IPS DF 6.9 (cell line): ENCODE data around the gene CDK4.

ENCODE experiments used
- DNase-seq: peaks from one replicate; pipeline ENCODE4 v3.0.0-alpha.2; 2013; ENCODE audit warnings: low read depth, low spot score
- H3K27ac ChIP-seq: one replicate; pipeline ENCODE4 v1.5.1; 2013; ENCODE audit warnings: low read length, control low read depth
- H3K27me3 ChIP-seq: 2 replicates; pipeline ENCODE4 v1.6.1; 2013; ENCODE audit warnings: mild to moderate bottlenecking, low read length; ENCODE audit not compliant: control insufficient read depth, insufficient read depth
- H3K36me3 ChIP-seq: 2 replicates; pipeline ENCODE4 v1.6.1; 2013; ENCODE audit warnings: low read length; ENCODE audit not compliant: control insufficient read depth, insufficient read depth
- H3K4me1 ChIP-seq: 2 replicates; pipeline ENCODE4 v1.6.1; 2013; ENCODE audit warnings: low read length; ENCODE audit not compliant: control insufficient read depth, insufficient read depth
- H3K4me3 ChIP-seq: 2 replicates; pipeline ENCODE4 v1.5.1; 2013; ENCODE audit warnings: mild to moderate bottlenecking, low read length
- H3K9me3 ChIP-seq: 2 replicates; pipeline ENCODE4 v1.6.1; 2013; ENCODE audit warnings: low read length, inconsistent platforms; ENCODE audit not compliant: control insufficient read depth, insufficient read depth
- WGBS: extraction: QIAGEN DNeasy Blood & Tissue Kit; methylation state at CpG from one replicate; pipeline ENCODE4 v1.1.7; 2013; ENCODE audit warnings: mixed read lengths, missing lambda C conversion rate; ENCODE audit not compliant: insufficient read length, insufficient coverage; 5-methylcytosine and 5-hydroxymethylcytosine counted together

The CDK4 gene

DNA sequence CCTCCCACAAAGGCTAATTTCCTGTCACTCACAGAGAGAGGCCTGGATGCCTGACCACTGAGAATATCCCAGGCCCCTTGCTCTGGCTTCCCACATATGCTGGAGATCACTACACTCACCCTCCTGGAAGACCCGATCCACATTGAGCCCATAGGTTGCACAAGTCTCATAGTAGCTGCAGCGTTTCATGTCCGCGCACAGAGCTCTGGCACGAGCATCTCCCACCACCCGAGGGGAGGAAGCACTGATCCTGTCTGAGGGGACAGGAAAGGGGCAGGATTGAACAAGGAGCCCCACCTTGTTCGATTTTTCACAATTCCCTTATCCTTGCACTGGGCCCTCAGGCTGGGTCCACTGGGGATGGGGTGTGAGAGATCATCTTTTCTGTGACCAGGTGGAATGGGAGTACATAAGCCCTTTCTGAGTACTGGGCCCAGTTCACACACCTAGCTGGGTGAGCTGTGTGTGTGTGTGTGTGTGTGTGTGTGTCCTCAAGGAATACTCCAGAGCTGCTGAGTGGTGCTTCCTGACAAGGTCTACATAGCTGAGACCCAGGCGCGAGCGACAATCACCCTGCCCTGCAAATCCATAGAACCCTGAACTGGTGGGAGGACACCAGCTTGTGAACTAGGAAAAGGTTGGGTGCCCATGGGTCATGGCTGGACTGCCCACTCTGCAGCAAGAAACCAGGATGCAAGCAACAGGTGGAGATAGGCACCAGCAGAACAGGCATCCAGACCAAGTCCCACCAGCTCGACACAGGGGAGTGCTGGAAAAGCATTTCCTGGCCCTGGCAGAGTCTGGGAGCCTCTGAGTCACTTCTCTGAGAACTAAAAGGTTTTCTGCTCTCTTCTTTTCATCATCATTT, 19.1 kb downstream of the CDK4 start:
- no peaks in the 10 kb centered on the region for H3K36me3 ChIP-seq
- no peak for DNase-seq
- no peaks in the 10 kb centered on the region for H3K9me3 ChIP-seq
- H3K4me1 ChIP-seq = peaks cover 3% of the 10 kb centered on the region; the same call in 1 of the 2 replicates
- no peak overlapping the region for H3K4me3 ChIP-seq
- H3K27me3 ChIP-seq = peaks cover 53% of the 10 kb centered on the region
- H3K27ac ChIP-seq = no peak overlapping the region
- WGBS = no CpG with 5 or more reads among the region's 11 CpGs

DNA sequence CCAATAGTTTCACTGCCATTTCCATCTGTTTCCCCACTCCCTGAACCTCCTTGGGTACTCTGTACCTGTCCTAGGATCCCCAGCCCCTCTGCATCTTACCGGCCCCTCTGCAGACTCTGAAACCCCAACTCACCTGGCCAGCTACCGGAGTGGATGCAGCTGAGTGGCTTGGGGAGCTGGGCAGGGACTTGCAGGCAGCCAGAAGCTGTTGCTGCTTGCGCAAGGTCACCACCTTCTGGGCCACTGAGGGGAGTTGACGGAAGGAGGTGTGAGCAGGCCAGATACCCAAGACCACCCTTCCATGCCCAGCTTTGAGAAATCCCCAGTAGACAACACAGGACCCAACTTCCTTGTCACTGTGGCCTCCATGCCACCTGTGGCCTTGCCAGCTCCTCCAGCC, 19.8 kb downstream of the CDK4 start:
- no peak overlapping the region for H3K27ac ChIP-seq
- no peak overlapping the region for H3K4me3 ChIP-seq
- WGBS = no CpG with 5 or more reads among the region's 4 CpGs
- H3K4me1 ChIP-seq = peaks cover 5% of the 10 kb centered on the region
- no peaks in the 10 kb centered on the region for H3K9me3 ChIP-seq
- no peaks in the 10 kb centered on the region for H3K36me3 ChIP-seq
- no peak for DNase-seq
- peaks cover 53% of the 10 kb centered on the region for H3K27me3 ChIP-seq

DNA sequence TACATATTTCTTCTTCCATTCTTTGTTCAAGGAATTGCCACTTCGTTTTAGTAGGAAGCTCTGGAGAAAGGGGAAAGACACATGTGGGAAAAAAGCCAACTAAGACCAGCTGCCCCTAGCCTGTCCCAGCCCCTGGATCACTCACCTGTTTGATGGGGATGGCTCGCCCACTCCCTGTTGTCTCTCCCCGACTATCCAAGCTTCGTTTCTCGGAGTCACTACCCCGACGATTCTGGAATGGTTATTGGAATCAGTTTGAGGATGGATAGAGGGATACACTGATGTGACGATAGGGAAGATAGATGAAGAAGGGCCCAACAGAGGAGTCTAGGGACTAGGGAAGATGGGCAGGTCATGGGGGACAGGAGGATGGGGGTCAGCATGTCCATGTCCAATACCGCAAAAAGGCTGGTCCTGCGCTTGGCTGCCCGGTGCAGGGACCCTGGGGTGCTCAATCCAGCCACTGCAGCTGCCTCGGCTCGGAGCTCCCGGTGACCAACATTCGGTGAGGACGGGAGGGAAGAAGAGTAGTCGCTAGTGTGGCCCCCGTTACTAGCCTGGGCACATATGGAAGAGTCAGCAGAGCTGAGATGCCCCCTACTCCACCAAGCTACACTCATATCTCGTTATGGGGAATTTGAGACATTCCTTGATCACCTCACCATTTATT, 20.6 kb downstream of the CDK4 start:
- no peak for DNase-seq
- Histone ChIP-seq H3K9me3 (no peaks in the 10 kb centered on the region), H3K27ac (no peak overlapping the region), H3K27me3 (peaks cover 53% of the 10 kb centered on the region), H3K36me3 (no peaks in the 10 kb centered on the region; the same call in 1 of the 2 replicates), H3K4me1 (peaks cover 9% of the 10 kb centered on the region), H3K4me3 (no peak overlapping the region)
- WGBS = no CpG with 5 or more reads among the region's 19 CpGs

GRCh38 chr12:57730336-57731067, 21.6 kb downstream of the CDK4 start:
- peaks cover 9% of the 10 kb centered on the region for H3K4me1 ChIP-seq
- no peak for DNase-seq
- no peak overlapping the region for H3K4me3 ChIP-seq
- no CpG with 5 or more reads among the region's 13 CpGs for WGBS
- H3K36me3 ChIP-seq = no peaks in the 10 kb centered on the region; the same call in 1 of the 2 replicates
- no peaks in the 10 kb centered on the region for H3K9me3 ChIP-seq
- peaks cover 48% of the 10 kb centered on the region for H3K27me3 ChIP-seq
- H3K27ac ChIP-seq = no peak overlapping the region

DNA sequence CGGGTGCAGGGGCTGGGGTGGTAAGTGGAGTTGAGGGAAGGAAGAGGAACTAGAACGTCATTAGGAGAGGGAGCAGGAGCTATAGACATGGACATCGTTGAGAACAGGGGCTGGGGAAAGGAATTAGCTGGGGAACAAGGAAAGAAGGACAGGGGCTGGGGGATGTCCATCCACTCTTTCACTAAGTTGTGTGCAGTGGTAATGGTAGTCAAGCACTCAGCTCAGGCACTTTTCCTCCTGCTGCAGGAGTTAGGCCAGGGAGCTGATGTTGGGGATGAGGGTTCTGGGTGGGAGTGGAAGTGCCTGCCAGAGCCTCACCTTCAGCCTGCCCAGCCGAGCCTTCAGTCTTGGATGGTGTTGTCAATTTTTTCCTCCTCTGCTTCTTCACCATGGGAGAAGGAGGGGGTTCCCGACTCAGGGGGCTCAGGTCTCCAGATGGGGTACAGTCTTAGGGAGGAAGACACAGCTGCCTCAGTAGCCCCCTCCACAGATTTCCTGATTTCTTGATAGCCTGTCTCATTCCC, 22.7 kb downstream of the CDK4 start:
- WGBS = no CpG with 5 or more reads among the region's 5 CpGs
- Histone ChIP-seq H3K27ac (no peak overlapping the region), H3K4me1 (peaks cover 8% of the 10 kb centered on the region), H3K4me3 (no peak overlapping the region), H3K9me3 (no peaks in the 10 kb centered on the region), H3K36me3 (no peaks in the 10 kb centered on the region; the same call in 1 of the 2 replicates), H3K27me3 (peaks cover 40% of the 10 kb centered on the region)
- DNase-seq = no peak

GRCh38 chr12:57727758-57728395, 24.2 kb downstream of the CDK4 start:
- no peak overlapping the region for H3K4me3 ChIP-seq
- H3K27me3 ChIP-seq = peaks cover 30% of the 10 kb centered on the region
- no peaks in the 10 kb centered on the region for H3K9me3 ChIP-seq
- DNase-seq = no peak
- H3K27ac ChIP-seq = no peak overlapping the region
- peaks cover 8% of the 10 kb centered on the region for H3K4me1 ChIP-seq
- H3K36me3 ChIP-seq = no peaks in the 10 kb centered on the region; the same call in 1 of the 2 replicates
- no CpG with 5 or more reads among the region's 21 CpGs for WGBS

- no peaks in the 10 kb centered on the region for H3K9me3 ChIP-seq
- no peaks in the 10 kb centered on the region; the same call in 1 of the 2 replicates for H3K36me3 ChIP-seq
- DNase-seq = no peak
- peaks cover 8% of the 10 kb centered on the region for H3K4me1 ChIP-seq
- no peak overlapping the region for H3K27ac ChIP-seq
- WGBS = no CpG with 5 or more reads among the region's 76 CpGs
- peak overlapping the region; percentile 71; the same call in 1 of the 2 replicates for H3K4me3 ChIP-seq
- peaks cover 27% of the 10 kb centered on the region for H3K27me3 ChIP-seq
Observed at GRCh38 chr12:57726884-57727757, 25.0 kb downstream of the CDK4 start.

DNA sequence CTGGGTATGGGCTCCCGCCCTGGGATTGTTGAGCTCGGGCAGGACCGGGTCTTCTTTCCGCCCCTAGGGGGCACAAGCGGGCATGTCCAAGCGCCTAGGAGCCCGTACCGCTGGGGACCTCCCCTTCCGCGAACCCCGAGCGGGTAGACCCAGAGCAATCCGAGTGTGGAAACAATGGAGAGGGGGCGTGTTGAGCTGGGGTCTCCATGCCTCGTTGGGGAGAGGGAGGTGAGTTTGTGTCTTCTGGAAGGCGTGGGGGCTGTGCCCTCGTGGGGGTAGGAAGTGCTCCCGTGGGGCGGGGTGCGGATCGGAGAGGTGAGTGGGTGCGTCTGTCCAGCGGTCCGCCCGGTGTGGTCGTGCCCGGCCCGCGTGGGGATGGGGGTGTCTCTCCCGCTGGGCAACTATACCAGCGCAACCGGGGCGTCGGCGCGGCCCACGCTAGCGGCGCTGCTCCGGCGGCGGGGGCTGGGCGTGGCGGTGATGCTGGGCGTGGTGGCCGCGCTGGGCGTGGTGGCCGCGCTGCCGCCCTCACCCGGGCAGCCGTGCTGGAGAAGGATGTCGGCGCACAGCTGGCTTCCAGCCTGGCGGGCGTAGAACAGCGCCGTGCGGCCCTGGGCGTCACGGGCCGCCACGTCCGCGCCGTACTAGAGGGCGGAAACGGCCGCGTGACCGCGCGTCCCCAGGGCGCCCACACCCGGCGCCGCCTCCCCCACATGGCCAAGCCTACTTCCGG, 25.8 kb downstream of the CDK4 start:
- Histone ChIP-seq H3K9me3 (no peaks in the 10 kb centered on the region), H3K27ac (no peak overlapping the region), H3K4me3 (peak overlapping the region; percentile 71; the same call in 1 of the 2 replicates), H3K4me1 (peaks cover 8% of the 10 kb centered on the region), H3K36me3 (no peaks in the 10 kb centered on the region; the same call in 1 of the 2 replicates), H3K27me3 (peaks cover 25% of the 10 kb centered on the region)
- WGBS = no CpG with 5 or more reads among the region's 79 CpGs
- no peak for DNase-seq

GRCh38 chr12:57725851-57726150, 26.3 kb downstream of the CDK4 start:
- Histone ChIP-seq H3K4me3 (peak overlapping the region; percentile 39; the same call in 1 of the 2 replicates), H3K27ac (no peak overlapping the region)

More at GRCh38 chr12:57725851-57726150, 26.3 kb downstream of the CDK4 start:
- H3K4me1 ChIP-seq = peaks cover 8% of the 10 kb centered on the region
- peaks cover 25% of the 10 kb centered on the region for H3K27me3 ChIP-seq
- H3K36me3 ChIP-seq = no peaks in the 10 kb centered on the region; the same call in 1 of the 2 replicates
- WGBS = no CpG with 5 or more reads among the region's 10 CpGs
- DNase-seq = no peak
- H3K9me3 ChIP-seq = no peaks in the 10 kb centered on the region
